Omental fat pad (tissue), 4 donors: Measurements from ENCODE around the gene TMEM44. TPM values are rescaled to one million over a fixed set of nuclear protein-coding genes. Genes with fewer than 3 reads are reported as not detected.
"Not testable (repeated sequence)": the region's sequence is repeated elsewhere in the genome, so short reads cannot be mapped to it uniquely, and the experiment has no call there.

Experiments
- ATAC-seq: fragments of 150-250 bp; one replicate; pipeline ENCODE4 v1.9.1; 2016; ENCODE audit warnings: mild to moderate bottlenecking, moderate library complexity; ENCODE audit not compliant: low FRiP score
- DNase-seq: peaks from one replicate; pipeline ENCODE4 v3.0.0-alpha.2; 2019; ENCODE audit warnings: low spot score
- CTCF ChIP-seq, 3 donors: fragments of 450-650 bp; IDR thresholded peaks; one replicate each; pipeline ENCODE4 v1.5.1; 2016 to 2017; ENCODE audit warnings: antibody characterized with exemption in 3 of 3, mild to moderate bottlenecking in 3 of 3, moderate library complexity in 2 of 3
- total RNA-seq, 4 donors: library from RNA; depleted of rRNA; stranded (reverse); fragments of >200 nt; gene quantifications; one replicate each; pipeline ENCODE4 v1.1.0, GENCODE V29; 2016

The TMEM44 gene
- total RNA-seq, 4 donors from 2014 or later = 3.3 to 26.8 (median 7.5) TPM

GRCh38 chr3:194612221-194612620, 21.0 kb downstream of the TMEM44 start:
- no peak for DNase-seq
- ATAC-seq = no peak
- TF ChIP-seq CTCF (IDR thresholded peaks at IDR 0.05) = no peak

- no peak for ATAC-seq
- TF ChIP-seq CTCF (IDR thresholded peaks at IDR 0.05) = no peak
- DNase-seq = no peak
Measured at GRCh38 chr3:194610689-194611088, 22.5 kb downstream of the TMEM44 start.

- DNase-seq (no peak), ATAC-seq (no peak)
Measured at GRCh38 chr3:194609601-194610000, 23.6 kb downstream of the TMEM44 start.

GRCh38 chr3:194608981-194609380, 24.2 kb downstream of the TMEM44 start:
- TF ChIP-seq CTCF (IDR thresholded peaks at IDR 0.05) = no peak
- ATAC-seq (no peak), DNase-seq (no peak)

More at GRCh38 chr3:194609601-194610000, 23.6 kb downstream of the TMEM44 start:
- no peak for TF ChIP-seq CTCF (IDR thresholded peaks at IDR 0.05)

GRCh38 chr3:194607592-194608389, 25.4 kb downstream of the TMEM44 start:
- no peak for ATAC-seq
- no peak for DNase-seq
- no peak for TF ChIP-seq CTCF (IDR thresholded peaks at IDR 0.05)

GRCh38 chr3:194606941-194607340, 26.3 kb downstream of the TMEM44 start:
- no peak for TF ChIP-seq CTCF (IDR thresholded peaks at IDR 0.05)
- no peak for ATAC-seq
- DNase-seq = no peak

GRCh38 chr3:194606163-194606562, 27.1 kb downstream of the TMEM44 start:
- ATAC-seq (no peak), DNase-seq (no peak)
- TF ChIP-seq CTCF (IDR thresholded peaks at IDR 0.05) = no peak

GRCh38 chr3:194605314-194605713, 27.9 kb downstream of the TMEM44 start:
- not testable (repeated sequence) for ATAC-seq, DNase-seq
